HPDE6-E6E7 (cell line): Measurements from ENCODE around the gene CCDC77.
A peak's percentile ranks its signal among the peaks of the same experiment; 100 is the strongest.
"Not testable (repeated sequence)": the region's sequence is repeated elsewhere in the genome, so short reads cannot be mapped to it uniquely, and the experiment has no call there.

Source experiments
- DNase-seq: peaks from one replicate; pipeline ENCODE4 v3.0.0; 2011; ENCODE audit warnings: missing footprints; ENCODE audit errors: extremely low spot score

The CCDC77 gene

GRCh38 chr12:401235-402028, at the start of gene CCDC77:
CCDC77 (plus strand) TSS chr12:401644; CDS start chr12:409384, 7,740 bp downstream.
- peak; percentile 91 for DNase-seq

GRCh38 chr12:356276-356988, 45.0 kb upstream of the CCDC77 start:
- DNase-seq, result no peak

- DNase-seq, result no peak
These were observed 42.4 kb upstream of the CCDC77 start for GRCh38 chr12:359091-359490.

GRCh38 chr12:366820-367219, 34.6 kb upstream of the CCDC77 start:
- DNase-seq, result no peak

DNA sequence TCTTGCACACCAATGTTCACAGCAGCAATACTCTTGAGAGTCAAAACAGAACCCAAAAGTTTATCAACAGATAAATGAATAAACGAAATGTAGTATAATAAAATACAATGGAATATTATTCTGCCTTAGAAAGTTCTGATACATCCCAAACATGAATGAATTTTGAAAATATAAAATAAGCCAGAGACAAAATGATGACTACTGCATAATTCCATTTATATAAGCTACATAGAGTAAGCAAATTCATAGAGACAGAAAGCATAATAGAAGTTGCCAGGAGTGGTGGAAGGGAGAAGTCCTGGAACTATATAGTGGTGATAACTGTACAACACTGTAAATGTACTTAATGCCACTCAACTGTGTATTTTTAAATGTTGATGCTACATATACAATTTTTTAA, 33.5 kb upstream of the CCDC77 start:
- no peak for DNase-seq

DNA sequence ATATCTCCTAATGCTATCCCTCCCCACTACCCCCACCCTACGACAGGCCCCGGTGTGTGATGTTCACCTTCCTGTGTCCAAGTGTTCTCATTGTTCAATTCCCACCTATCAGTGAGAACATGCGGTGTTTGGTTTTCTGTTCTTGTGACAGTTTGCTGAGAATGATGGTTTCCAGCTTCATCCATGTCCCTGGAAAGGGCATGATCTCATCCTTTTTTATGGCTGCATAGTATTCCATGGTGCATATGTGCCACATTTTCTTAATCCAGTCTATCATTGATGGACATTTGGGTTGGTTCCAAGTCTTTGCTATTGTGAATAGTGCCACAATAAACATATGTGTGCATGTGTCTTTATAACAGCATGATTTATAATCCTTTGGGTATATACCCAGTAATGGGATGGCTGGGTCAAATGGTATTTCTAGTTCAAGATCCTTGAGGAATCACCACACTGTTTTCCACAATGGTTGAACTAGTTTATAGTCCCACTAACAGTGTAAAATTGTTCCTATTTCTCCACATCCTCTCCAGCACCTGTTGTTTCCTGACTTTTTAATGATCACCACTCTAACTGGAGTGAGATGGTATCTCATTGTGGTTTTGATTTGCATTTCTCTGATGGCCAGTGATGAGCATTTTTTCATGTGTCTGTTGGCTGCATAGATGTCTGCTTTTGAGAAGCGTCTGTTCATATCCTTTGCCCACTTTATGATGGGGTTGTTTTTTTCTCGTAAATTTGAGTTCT, 30.5 kb upstream of the CCDC77 start:
- not testable (repeated sequence) for DNase-seq

- no peak for DNase-seq
These were observed 14.8 kb upstream of the CCDC77 start for GRCh38 chr12:386651-387050.

DNA sequence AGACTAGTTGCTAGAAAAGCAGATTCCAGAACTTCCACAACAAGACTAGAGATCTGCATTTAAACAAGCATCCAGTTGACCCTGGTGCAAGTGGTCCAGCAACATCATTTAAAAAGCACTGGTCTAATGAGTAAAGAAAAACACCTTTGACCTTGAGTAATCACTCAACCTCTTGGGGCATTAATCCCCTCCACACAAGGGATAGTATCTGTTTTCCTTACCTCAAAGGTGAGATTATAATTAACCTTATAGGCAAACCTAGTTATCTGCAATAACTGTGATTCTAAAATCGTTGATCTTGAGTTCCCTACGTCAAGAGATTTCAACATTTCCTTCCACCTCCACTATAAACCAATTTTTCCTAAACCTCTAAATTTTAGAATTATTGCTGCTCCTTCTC, 13.4 kb upstream of the CCDC77 start:
- DNase-seq, result no peak

DNA sequence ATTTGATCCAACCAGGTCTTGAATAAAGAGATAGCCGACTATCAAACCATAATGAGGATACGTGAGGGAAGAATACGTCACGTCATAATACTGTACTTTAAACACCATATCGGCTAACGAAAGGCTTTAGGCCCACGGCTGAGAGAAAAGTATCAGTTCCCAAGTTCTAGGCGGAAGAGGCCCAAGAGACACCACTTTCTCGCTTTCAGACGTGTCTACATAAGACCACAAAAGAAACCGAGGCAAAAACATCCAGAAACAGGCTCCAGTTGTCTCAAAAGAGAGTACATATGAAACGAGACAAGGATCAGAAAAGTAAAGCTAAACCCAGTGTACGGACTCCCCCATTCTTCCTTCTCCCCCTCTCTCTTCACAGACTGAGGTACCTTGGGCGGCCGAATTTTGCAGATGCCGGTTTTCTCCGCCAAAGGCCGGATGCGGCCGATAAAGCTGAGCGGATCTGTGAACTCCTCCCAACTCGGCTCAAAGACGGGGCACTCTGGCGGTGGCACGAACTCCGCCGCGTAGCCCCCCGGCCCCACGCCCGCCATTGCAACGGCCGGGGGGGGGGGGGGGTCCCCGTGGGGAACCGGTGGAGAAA, 12.8 kb upstream of the CCDC77 start:
- DNase-seq, result peak; percentile 13

GRCh38 chr12:389142-390096, 12.0 kb upstream of the CCDC77 start, which contains the start of gene KDM5A:
KDM5A (minus strand) TSS chr12:389320; CDS start chr12:389091, 229 bp downstream.
- DNase-seq, result peak; percentile 78

DNA sequence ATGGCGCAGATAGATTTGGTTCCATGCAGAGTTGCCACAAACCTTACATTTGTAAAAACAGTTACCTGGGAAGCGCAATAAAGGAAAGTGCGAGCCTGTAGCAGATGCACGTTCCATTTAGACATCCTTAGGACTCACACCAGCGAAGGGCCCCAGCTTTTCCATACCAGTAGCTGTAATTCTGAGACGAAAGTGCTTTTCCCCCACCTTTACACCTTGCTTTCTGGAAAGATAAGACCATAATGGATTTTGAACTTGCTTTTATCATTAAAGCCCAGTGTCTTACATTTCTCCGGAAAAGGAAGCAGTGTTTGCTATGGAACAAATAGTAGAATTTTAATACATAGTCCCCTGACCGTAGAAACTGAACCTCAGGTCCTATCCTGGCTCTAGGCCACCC, 616 bp upstream of the CCDC77 start:
- no peak for DNase-seq

DNA sequence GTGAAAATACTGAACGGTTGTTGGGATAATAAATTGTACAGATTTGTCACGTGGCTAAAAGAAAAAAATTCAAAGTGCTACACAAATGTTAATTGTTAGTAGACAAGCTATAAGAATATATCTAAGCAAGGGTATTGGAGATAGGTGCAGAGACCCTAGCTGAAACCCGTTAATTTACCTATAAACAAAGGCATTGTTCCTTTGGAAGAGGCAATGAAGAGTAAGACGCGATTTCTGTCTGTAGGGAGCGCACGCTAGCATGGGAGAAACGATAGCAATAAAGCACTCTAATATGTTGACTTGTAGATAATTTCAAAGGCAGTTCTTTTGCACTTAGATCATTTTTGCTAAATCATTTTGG, 565 bp downstream of the CCDC77 start:
- DNase-seq, result no peak

DNA sequence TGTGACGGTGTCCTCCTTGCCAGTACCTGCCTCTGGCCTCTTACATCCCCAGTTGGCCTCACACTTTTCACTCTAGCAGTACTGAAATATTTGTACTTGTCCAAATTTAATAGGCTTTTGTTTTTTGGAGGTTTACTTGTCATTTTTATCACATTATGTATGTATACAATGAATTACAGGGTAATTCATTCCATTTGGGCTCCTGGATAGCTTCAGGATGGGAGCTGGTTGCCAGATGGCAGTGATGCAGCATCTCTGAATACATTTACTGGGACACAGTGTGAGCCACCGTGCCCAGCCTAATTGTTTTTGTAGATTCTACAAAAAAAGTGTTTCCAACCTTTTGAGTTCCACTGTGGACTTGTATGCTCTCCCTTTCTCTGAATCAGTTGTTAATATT, 13.4 kb downstream of the CCDC77 start:
- DNase-seq, result no peak

GRCh38 chr12:418432-418831, 17.0 kb downstream of the CCDC77 start:
- no peak for DNase-seq

- no peak for DNase-seq
These were observed 21.1 kb downstream of the CCDC77 start for GRCh38 chr12:422526-422925.

DNA sequence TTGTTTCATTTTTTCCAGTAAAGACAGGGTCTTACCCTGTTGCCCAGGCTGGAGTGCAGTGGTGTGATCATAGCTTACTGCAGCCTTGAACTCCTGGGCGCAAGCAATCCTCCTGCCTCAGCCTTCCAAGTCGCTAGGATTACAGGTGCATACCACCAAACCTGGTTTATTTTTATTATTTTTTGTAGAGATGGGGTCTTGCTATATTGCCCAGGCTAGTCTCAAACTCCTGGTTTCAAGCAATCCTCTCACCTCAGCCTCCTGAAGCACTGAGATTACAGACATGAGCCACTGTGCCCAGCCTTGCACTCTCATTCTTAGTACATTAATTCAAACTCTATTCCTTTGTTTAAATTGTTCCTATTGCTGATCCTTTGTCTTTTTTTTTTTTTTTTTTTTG, 34.3 kb downstream of the CCDC77 start:
- DNase-seq, result not testable (repeated sequence)

DNA sequence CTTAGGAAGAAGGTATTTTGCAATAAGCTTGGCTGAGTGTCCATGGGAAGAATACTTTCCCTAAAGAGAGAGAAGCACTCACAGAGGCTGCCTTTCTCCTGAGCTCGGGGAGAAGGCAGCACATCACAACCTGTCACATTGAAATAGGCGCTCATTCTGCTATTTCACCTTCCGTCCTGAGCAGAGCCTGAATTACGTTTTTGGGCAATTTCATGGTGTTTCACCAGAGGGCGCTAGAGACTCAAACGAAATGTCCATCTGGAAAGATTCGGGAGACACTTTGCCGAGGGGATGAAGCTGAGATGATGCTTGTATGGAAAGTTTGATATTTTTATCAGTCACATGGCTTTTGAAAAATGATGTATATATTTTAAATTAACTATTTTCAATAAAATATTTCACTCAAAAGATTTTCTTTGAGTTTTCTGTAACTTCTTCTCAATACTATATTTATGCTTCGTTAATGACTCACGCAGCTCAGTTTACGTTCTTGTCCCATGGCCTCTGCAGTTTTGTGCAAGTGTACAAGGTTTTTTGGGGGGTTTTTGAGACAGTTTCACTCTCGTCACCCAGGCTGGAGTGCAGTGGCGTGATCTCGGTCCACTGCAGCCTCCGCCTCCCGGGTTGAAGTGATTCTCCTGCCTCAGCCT, 40.9 kb downstream of the CCDC77 start:
- DNase-seq, result peak; percentile 44

GRCh38 chr12:447141-447540, 45.7 kb downstream of the CCDC77 start:
- DNase-seq, result no peak

- DNase-seq, result no peak
These were observed 47.8 kb downstream of the CCDC77 start for GRCh38 chr12:449203-449602.

DNA sequence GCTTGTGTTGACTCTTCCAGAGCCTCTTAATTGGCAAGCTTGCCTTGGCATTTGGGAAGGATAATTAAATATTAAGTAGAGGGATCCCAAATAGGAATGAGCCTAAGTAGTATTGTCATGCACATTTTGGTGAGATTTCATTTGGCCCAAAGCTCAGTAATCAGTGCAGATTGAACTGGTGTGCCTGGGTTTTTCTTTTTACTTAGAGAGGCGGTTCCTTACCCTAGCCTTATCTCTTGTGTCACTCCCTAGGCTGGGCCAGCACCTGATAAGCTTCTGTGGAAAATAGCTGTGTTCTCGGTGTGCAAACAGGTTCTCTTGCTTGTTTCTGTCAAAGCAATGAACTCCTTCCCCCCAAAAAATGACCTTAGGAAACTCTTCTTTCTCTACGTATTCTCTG, 49.0 kb downstream of the CCDC77 start:
- no peak for DNase-seq
